OCI-LY3 (cell line): ENCODE results near the gene STK32B.

ENCODE experiments used
- CTCF ChIP-seq: fragments of 200-600, 300-600 bp; sonication (generic); IDR thresholded peaks from 2 replicates; pipeline ENCODE4 v1.5.1; 2014; ENCODE audit warnings: antibody characterized with exemption, low read length, low read depth
- EZH2phosphoT487 ChIP-seq: fragments of 200-600 bp; shearing (Covaris generic); IDR thresholded peaks from 2 replicates; pipeline ENCODE4 v1.6.1; 2018; ENCODE audit warnings: antibody characterized with exemption, mixed run types, low read depth

GRCh38 chr4:5357870-5358269 lies 306.6 kb downstream of the STK32B start:
- TF ChIP-seq CTCF (no peak), EZH2phosphoT487 (no peak)
